ENCODE measurements around the gene KIT.
A peak's percentile ranks its signal among the peaks of the same experiment; 100 is the strongest.
"Not testable (repeated sequence)": the region's sequence is repeated elsewhere in the genome, so short reads cannot be mapped to it uniquely, and the experiment has no call there.

The KIT gene

DNA sequence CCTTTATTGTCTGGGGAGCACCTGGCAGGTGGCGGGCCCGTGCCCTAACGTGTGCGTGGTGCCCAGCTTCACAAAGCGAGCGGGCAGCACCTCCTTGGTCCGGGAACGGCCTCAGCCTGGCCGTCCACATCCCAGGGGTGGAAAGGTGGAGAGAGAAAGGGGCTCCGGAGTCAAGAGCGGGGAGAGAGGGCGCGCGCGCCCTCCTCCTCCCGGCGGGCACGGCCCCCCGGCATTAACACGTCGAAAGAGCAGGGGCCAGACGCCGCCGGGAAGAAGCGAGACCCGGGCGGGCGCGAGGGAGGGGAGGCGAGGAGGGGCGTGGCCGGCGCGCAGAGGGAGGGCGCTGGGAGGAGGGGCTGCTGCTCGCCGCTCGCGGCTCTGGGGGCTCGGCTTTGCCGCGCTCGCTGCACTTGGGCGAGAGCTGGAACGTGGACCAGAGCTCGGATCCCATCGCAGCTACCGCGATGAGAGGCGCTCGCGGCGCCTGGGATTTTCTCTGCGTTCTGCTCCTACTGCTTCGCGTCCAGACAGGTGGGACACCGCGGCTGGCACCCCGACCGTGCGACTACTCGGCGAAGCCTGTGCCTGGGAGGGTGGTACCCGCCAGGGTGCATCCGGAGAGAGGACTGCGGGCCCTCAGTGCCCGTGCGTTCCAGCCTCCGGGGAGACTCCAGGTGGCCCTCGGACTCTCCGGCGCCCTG lies at the start of gene KIT:
Gene KIT, plus strand, starts transcription at position 407 of the 701 bp plus-strand sequence. Its CDS starts 58 bp downstream, at position 465.
- Mint-ChIP-seq H3K9me3 (no peaks in the 10 kb centered on the region), H3K4me1 (peaks cover 26% of the 10 kb centered on the region), H3K27ac (peak within 1 kb of the TSS; percentile 74), H3K27me3 (peaks cover 69% of the 10 kb centered on the region), H3K4me3 (peak within 1 kb of the TSS; percentile 84), H3K36me3 (no peaks in the 10 kb centered on the region)
- ATAC-seq, result peak; percentile 28

- no peaks in the 10 kb centered on the region for H3K27me3 Mint-ChIP-seq
- H3K36me3 Mint-ChIP-seq, result no peaks in the 10 kb centered on the region
- ATAC-seq, result no peak
- H3K4me1 Mint-ChIP-seq, result no peaks in the 10 kb centered on the region
- H3K4me3 Mint-ChIP-seq, result no peak overlapping the region
- H3K27ac Mint-ChIP-seq, result no peak overlapping the region
- no peaks in the 10 kb centered on the region for H3K9me3 Mint-ChIP-seq
These were observed 48.4 kb upstream of the KIT start for GRCh38 chr4:54609310-54609709.

DNA sequence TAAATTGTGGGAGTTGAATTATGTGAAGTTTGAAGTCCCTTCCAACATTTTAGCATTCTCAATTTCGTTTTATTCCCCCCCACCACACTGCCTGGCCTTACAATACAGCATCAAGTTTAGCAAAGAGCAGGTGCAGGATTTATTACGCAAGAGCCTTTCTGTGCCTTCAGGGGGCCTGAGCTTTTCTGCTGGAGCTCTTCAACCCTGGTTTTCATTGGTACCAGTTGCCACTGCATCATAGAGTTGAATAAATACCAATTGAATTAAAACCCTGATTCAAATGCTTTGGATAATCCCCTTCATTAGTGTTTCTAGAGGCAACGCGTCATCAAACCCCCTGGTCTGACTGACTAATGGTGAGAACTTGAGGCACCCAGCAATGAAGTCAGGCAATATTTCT lies 43.6 kb upstream of the KIT start:
- Mint-ChIP-seq H3K4me1 (no peaks in the 10 kb centered on the region), H3K27me3 (peaks cover 9% of the 10 kb centered on the region), H3K36me3 (no peaks in the 10 kb centered on the region), H3K27ac (no peak overlapping the region), H3K9me3 (peaks cover 2% of the 10 kb centered on the region), H3K4me3 (no peak overlapping the region)
- ATAC-seq, result no peak

DNA sequence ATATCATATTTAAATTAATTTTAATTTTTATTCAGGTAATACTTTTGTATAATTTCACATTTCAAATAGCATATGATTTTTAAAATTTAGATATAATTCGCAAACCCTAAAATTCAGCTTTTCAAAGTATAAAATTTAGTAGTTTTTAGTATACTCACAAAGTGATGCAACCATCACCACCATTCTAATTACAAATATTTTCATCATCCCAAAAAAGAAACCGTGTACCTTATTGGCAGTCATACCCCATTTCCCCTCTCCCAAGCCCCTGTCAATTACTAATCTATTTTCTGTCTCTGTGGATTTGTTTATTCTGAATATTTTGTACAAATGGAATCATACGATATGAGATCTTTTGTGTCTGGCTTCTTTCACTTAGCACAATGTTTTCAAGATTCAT lies 37.0 kb upstream of the KIT start:
- Mint-ChIP-seq H3K27me3 (peaks cover 9% of the 10 kb centered on the region), H3K27ac (no peak overlapping the region), H3K4me1 (no peaks in the 10 kb centered on the region), H3K36me3 (no peaks in the 10 kb centered on the region), H3K4me3 (no peak overlapping the region), H3K9me3 (peaks cover 2% of the 10 kb centered on the region)
- ATAC-seq, result no peak

DNA sequence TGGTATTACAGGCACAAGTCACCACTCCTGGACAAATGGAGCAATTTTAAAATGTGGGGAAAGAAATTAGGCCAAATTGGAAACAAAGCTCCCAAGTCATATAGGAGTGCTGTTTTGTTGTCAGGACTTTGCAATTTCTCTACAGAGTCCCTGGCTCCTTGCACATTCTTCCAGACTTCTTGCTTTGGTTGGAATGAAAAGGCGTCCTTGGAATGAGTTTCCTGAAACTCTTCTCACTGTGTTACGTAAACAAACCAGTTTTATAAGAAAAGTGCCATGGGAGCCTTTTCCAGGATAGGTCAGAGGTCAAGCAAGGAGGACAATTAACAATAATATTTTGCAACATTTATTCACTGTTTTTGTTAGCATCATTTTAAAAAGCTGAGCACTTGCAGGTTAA lies 32.4 kb upstream of the KIT start:
- Mint-ChIP-seq H3K36me3 (no peaks in the 10 kb centered on the region), H3K27me3 (peaks cover 9% of the 10 kb centered on the region), H3K9me3 (no peaks in the 10 kb centered on the region), H3K4me3 (no peak overlapping the region), H3K27ac (no peak overlapping the region), H3K4me1 (no peaks in the 10 kb centered on the region)
- ATAC-seq, result no peak

DNA sequence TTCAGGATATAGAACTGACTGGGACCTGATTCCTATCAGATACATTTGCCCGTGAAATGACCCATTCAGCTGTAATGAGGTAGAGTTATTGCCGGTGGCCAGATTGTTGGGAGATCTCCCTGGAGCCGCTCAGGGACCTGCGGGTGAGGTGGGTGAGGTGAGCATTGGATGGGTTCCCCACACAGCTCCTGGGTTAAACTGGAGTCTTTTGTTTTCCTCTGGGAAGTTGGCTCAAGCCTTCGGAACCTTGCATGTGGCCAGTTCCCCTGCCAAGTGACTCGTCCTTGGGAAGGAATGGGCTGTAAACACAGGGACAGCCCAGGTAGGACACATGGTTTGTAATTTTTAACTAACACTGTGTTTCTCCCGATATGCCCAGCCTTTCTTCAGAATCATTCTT lies 31.6 kb upstream of the KIT start:
- Mint-ChIP-seq H3K4me1 (no peaks in the 10 kb centered on the region), H3K36me3 (no peaks in the 10 kb centered on the region), H3K4me3 (no peak overlapping the region), H3K27me3 (peaks cover 9% of the 10 kb centered on the region), H3K9me3 (no peaks in the 10 kb centered on the region), H3K27ac (no peak overlapping the region)
- no peak for ATAC-seq

DNA sequence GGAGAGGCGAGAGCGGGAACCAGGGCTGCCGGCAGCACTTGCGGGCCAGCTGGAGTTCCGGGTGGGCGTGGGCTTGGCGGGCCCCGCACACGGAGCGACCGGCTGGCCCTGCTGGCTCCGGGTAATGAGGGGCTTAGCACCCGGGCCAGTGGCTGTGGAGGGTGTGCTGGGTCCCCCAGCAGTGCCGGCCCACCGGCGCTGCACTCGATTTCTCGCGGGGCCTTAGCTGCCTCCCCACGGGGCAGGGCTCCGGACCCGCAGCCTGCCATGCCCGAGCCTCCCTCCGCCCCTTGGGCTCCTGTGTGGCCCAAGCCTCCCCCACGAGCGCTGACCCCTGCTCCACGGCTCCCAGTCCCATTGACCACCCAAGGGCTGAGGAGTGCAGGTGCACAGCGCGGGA lies 25.2 kb upstream of the KIT start:
- Mint-ChIP-seq H3K4me3 (no peak overlapping the region), H3K9me3 (no peaks in the 10 kb centered on the region), H3K27ac (no peak overlapping the region), H3K36me3 (no peaks in the 10 kb centered on the region), H3K4me1 (no peaks in the 10 kb centered on the region), H3K27me3 (peaks cover 9% of the 10 kb centered on the region)
- ATAC-seq, result no peak

DNA sequence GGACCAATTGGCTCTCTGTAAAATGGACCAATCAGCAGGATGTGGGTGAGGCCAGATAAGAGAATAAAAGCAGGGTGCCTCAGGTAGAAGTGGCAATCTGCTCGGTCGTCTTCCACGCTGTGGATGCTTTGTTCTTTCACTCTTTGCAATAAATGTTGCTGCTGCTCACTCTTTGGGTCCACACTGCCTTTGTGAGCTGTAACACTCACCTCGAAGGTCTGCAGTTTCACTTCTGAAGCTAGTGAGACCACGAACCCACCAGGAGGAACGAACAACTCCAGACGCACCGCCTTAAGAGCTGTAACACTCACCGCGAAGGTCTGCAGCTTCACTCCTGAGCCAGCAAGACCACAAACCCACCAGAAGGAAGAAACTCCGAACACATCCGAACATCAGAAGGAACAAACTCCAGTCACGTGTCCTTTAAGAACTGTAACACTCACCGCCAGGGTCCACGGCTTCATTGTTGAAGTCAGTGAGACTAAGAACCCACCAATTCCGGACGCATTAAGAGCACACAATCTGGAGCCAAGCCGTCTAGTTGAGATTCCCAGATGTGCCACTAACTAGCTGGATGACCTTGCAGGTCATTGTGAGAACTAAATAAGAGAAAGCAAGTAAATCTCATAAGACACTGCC lies 24.5 kb upstream of the KIT start:
- not testable (repeated sequence) for ATAC-seq, H3K27ac Mint-ChIP-seq, H3K36me3 Mint-ChIP-seq, H3K4me3 Mint-ChIP-seq, H3K4me1 Mint-ChIP-seq, H3K27me3 Mint-ChIP-seq, H3K9me3 Mint-ChIP-seq

- Mint-ChIP-seq H3K27ac (no peak overlapping the region), H3K27me3 (no peaks in the 10 kb centered on the region)
- no peak for ATAC-seq
These were observed 22.4 kb upstream of the KIT start for GRCh38 chr4:54635318-54635717.

GRCh38 chr4:54637325-54637724 lies 20.4 kb upstream of the KIT start:
- Mint-ChIP-seq H3K9me3 (no peaks in the 10 kb centered on the region), H3K4me3 (no peak overlapping the region), H3K27ac (no peak overlapping the region), H3K27me3 (no peaks in the 10 kb centered on the region), H3K36me3 (no peaks in the 10 kb centered on the region), H3K4me1 (no peaks in the 10 kb centered on the region)
- ATAC-seq, result no peak

More at GRCh38 chr4:54635318-54635717, 22.4 kb upstream of the KIT start:
- Mint-ChIP-seq H3K4me1 (no peaks in the 10 kb centered on the region), H3K9me3 (no peaks in the 10 kb centered on the region), H3K4me3 (no peak overlapping the region), H3K36me3 (no peaks in the 10 kb centered on the region)

DNA sequence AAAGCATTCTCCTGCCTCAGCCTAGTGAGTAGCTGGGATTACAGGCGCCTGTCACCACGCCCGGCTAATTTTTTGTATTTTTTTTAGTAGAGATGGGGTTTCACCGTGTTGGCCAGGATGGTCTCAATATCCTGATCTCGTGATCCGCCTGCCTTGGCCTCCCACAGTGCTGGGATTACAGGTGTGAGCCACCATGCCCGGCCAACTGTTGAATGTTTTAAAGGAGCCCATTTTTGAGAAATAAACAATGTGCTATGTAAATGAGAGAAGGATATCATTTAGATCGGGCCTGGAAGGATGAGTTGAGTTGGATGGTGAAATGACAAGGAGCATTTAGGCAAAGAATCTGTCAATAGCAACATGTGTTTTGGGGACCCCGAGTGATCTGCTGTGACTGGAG lies 16.7 kb upstream of the KIT start:
- H3K27ac Mint-ChIP-seq, H3K4me3 Mint-ChIP-seq, H3K27me3 Mint-ChIP-seq, H3K36me3 Mint-ChIP-seq, H3K4me1 Mint-ChIP-seq, H3K9me3 Mint-ChIP-seq, ATAC-seq: not testable (repeated sequence)

DNA sequence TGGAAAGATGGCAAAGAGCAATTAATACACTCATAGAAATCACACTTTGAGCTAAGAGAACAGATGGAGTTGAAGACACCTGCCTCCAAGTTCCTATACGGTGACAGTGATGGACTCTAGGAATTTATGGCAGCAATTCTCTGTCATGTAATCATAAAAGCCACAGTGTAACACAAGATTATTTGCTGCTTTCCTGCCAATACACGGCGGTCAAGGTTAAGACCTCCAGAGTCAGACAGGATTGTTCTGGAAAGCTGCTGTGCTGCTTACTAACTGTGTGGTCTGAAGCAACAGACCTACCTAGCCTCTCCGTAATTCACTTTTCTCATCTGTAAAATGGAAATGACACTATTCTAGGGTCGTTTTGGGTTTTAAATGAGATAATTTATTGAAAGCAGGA lies 14.6 kb upstream of the KIT start:
- Mint-ChIP-seq H3K27me3 (no peaks in the 10 kb centered on the region), H3K36me3 (no peaks in the 10 kb centered on the region), H3K9me3 (no peaks in the 10 kb centered on the region), H3K4me1 (no peaks in the 10 kb centered on the region), H3K4me3 (no peak overlapping the region), H3K27ac (no peak overlapping the region)
- no peak for ATAC-seq

DNA sequence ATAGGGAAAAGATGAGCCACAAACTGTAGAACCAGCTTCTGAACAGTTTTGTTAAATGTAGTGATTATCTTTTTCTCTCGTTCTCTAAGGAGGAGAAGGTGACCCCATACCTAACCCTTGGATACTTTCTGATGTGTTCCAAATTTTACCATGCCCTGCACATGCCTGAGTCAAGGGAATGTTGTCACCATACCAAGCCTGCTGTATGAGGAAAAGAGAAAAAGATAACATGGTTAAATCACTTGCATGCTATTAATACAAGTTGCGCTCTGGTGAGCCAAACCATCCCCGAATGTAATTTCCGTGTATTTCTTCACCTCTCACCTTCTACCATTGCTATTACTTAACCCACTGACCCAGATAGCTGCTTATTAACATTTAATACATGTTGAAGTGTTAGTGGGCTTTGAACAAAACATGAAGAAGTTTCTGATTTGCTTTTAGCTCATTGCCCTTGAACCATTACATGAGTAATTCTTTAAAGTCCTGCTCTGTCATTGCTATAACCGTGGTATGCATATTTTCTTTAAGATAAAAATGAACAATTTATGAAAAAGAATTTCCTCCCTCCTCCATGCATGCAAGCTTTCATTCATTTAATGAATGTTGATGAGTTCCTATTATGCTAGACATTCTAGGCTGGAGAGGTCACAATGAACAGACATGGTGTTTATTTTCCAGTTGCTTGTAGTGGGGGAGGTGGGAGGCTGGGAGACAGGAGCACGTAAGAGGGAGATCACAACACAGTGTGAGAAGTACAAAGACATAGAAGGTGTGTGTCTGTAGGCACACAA lies 13.6 kb upstream of the KIT start:
- Mint-ChIP-seq H3K27ac (no peak overlapping the region), H3K4me3 (no peak overlapping the region), H3K36me3 (no peaks in the 10 kb centered on the region), H3K4me1 (no peaks in the 10 kb centered on the region), H3K27me3 (no peaks in the 10 kb centered on the region), H3K9me3 (no peaks in the 10 kb centered on the region)
- ATAC-seq, result no peak

DNA sequence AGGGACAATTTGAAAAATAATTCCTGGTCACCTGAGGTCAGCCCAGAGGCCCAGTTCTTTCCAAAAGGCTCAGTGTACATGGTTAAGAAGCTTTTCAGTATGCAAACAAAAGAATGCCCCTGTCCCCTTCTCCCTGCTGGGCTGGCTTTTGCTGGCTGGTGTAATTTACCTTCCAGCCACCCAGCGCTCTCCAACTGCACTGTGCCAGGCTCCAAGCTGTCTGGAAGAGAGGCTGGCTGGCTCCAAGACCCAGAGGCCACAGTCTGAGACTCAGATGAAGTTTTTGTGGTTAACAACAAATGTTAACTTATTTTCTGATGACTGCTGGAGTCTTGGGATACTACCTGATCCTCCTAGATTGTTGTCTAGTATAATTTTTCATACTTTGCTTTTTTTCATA lies 11.9 kb upstream of the KIT start:
- H3K27ac Mint-ChIP-seq, result no peak overlapping the region
- H3K9me3 Mint-ChIP-seq, result no peaks in the 10 kb centered on the region
- H3K36me3 Mint-ChIP-seq, result no peaks in the 10 kb centered on the region
- no peaks in the 10 kb centered on the region for H3K27me3 Mint-ChIP-seq
- no peak overlapping the region for H3K4me3 Mint-ChIP-seq
- no peak for ATAC-seq
- no peaks in the 10 kb centered on the region for H3K4me1 Mint-ChIP-seq

DNA sequence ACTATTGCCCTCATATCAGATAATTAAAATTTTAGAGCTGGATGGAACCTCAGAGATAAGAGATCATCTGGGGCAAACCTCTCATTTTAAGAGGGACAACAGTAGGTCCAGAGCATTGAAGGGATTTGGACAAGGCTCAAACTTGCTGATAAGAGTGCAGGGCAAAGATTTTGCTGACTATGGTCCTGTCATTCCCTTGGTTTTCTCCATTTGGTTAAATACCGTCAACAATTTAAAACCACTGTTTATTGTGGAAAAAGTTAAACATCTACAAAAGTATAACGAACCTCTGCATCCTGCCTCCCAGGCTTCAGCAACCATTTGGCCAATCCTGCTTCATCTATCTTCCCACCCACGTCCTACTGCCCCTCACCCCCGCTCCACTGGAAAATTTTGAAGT lies 10.7 kb upstream of the KIT start:
- Mint-ChIP-seq H3K36me3 (no peaks in the 10 kb centered on the region), H3K9me3 (no peaks in the 10 kb centered on the region), H3K27ac (no peak overlapping the region), H3K4me1 (no peaks in the 10 kb centered on the region), H3K4me3 (no peak overlapping the region), H3K27me3 (peaks cover 4% of the 10 kb centered on the region)
- no peak for ATAC-seq

GRCh38 chr4:54651050-54651449 lies 6.7 kb upstream of the KIT start:
- H3K27ac Mint-ChIP-seq, result no peak overlapping the region
- no peaks in the 10 kb centered on the region for H3K36me3 Mint-ChIP-seq
- no peak overlapping the region for H3K4me3 Mint-ChIP-seq
- H3K27me3 Mint-ChIP-seq, result peaks cover 19% of the 10 kb centered on the region
- no peaks in the 10 kb centered on the region for H3K4me1 Mint-ChIP-seq
- H3K9me3 Mint-ChIP-seq, result no peaks in the 10 kb centered on the region
- ATAC-seq, result no peak

Data from stimulated activated memory B cell treated with anti-CD40 and anti-IgM and Interleukin-4, amounts not matched to agents 10 μg/mL and 1 μg/mL and 100 μg/mL, for 72 hours (primary cell).